ENCODE results near the gene SPTB. TPM values are rescaled to one million over a fixed set of nuclear protein-coding genes. Genes with fewer than 3 reads are reported as not detected.

SPTB gene
- total RNA-seq, 2 donors from 2014 or later, result 0.15 to 0.29 TPM

DNA sequence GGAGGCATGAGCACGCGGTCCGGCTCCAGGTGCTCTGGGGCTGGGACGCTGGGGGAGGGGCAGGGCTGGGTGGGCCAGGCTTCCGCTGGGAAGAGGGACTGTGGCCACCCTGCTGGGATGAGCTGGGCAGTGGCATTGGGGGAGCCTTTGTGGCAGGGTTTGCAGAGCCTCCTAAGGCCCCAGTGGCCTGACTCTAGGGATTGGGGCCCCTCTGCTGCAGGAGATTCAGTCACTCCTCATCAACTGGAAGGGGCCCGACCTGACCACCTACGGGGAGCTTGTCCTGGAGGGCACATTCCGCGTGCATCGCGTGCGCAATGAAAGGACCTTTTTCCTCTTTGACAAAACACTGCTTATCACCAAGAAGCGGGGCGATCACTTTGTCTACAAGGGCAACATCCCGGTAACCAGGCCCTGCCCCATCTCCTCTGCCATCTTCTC lies 148.5 kb downstream of the SPTB start:
- Mint-ChIP-seq H3K27me3 (no peaks in the 10 kb centered on the region), H3K9me3 (no peaks in the 10 kb centered on the region), H3K4me1 (peaks cover 44% of the 10 kb centered on the region), H3K4me3 (no peak overlapping the region), H3K36me3 (ENCODE audit: low read depth) (peaks cover 39% of the 10 kb centered on the region), H3K27ac (peak overlapping the region; percentile 53)
- ATAC-seq (replicated peaks), result no peak

DNA sequence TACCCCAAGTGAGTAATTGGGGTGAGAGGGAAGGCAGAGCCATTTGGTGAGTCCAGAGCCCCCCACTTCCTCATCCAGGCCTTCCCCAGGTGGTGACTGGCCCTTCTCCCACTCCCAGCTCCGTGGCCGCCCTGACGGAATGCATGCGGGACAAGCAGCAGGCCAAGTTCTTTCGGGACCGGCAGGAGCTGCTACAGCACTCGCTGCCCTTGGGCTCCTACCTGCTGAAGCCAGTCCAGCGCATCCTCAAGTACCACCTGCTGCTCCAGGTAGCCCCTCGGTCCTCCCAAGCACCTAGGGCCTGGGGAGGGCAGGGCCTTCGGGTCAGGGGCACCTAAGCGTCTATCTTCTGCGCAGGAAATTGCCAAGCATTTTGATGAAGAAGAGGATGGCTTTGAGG lies 149.0 kb downstream of the SPTB start:
- Mint-ChIP-seq H3K4me3 (no peak overlapping the region), H3K9me3 (no peaks in the 10 kb centered on the region), H3K27ac (peak overlapping the region; percentile 82), H3K36me3 (ENCODE audit: low read depth) (peaks cover 39% of the 10 kb centered on the region), H3K27me3 (no peaks in the 10 kb centered on the region), H3K4me1 (peaks cover 48% of the 10 kb centered on the region)
- no peak for ATAC-seq (replicated peaks)

DNA sequence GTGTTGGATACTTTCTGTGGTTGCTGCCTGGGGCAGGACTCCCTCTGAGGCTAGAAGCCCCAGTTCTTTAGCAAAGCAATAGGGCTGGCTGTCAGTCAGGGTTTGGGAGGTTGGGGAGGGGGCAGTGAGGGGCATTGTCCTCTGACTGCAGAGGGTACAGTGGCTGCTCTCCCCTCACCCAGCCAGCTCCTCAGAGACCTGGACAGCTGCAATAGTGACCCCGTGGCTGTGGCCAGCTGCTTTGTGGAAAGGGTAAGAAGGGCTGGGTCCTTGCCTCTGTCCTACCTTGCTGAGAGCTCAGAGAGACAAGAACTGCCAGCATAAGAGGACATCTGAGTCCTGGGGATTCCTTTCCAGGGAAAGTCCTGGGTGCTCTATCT lies 149.7 kb downstream of the SPTB start:
- H3K27me3 Mint-ChIP-seq, result no peaks in the 10 kb centered on the region
- no peak for ATAC-seq (replicated peaks)
- no peaks in the 10 kb centered on the region for H3K9me3 Mint-ChIP-seq
- H3K36me3 Mint-ChIP-seq (ENCODE audit: low read depth), result peaks cover 33% of the 10 kb centered on the region
- peaks cover 44% of the 10 kb centered on the region for H3K4me1 Mint-ChIP-seq
- H3K27ac Mint-ChIP-seq, result peak overlapping the region; percentile 82
- peak overlapping the region; percentile 11 for H3K4me3 Mint-ChIP-seq

DNA sequence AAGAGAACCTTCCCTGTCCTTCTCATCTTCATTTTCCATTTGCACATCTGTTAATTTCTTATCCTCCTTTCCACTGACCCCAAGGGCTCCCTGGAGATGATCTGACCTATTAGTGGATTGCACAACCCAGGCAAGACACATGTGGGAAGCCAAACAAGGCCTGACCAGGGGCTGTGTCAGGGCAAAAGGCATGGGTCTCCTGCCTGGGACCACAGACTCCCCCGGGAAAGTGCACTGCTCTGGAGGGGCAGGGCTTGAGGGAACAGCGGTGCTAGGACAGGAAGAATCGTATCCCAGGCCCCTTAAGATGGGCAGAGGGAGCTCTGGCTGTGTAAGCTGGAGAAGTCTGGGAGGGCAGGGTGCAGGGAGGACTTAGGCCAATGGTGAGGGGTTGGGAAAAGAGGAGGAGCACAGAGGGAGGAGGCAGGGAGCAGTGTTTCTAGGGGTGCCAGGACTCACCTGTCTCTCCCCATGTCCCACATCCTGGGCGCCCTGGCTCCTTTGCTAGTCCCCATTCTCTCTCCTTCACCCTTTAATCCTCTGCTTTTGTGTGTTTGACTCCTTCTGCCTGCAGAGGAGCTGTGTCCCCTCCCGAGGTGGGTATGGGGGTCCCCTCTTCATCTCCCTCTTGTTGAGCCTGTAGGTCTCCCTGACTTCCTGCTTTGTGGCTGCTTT lies 150.2 kb downstream of the SPTB start:
- no peak for ATAC-seq (replicated peaks)
- no peaks in the 10 kb centered on the region for H3K9me3 Mint-ChIP-seq
- H3K4me3 Mint-ChIP-seq, result peak overlapping the region; percentile 11
- H3K4me1 Mint-ChIP-seq, result peaks cover 47% of the 10 kb centered on the region
- H3K36me3 Mint-ChIP-seq (ENCODE audit: low read depth), result peaks cover 33% of the 10 kb centered on the region
- no peaks in the 10 kb centered on the region for H3K27me3 Mint-ChIP-seq
- peak overlapping the region; percentile 82 for H3K27ac Mint-ChIP-seq

DNA sequence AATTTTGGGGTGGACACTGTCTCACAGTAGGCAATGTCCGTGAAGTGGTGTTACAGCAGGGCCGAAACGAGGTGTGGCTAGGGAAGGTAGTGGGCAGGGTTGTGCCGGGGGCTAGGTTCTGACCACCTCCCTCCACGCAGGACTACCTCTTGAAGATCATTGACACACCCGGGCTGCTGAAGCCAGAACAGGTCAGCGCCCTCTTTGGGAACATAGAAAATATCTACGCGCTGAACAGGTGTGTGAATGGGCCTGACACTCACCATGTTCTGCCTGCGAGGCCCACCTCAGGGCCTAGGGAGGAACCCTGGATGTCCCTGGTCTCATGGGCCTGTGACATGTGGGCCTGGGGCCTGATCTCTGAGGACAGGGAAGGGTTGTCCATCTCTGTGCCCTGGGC lies 150.9 kb downstream of the SPTB start:
- no peak for ATAC-seq (replicated peaks)
- Mint-ChIP-seq H3K4me1 (peaks cover 48% of the 10 kb centered on the region), H3K27me3 (no peaks in the 10 kb centered on the region), H3K4me3 (no peak overlapping the region), H3K36me3 (ENCODE audit: low read depth) (peaks cover 33% of the 10 kb centered on the region), H3K9me3 (no peaks in the 10 kb centered on the region), H3K27ac (no peak overlapping the region)

DNA sequence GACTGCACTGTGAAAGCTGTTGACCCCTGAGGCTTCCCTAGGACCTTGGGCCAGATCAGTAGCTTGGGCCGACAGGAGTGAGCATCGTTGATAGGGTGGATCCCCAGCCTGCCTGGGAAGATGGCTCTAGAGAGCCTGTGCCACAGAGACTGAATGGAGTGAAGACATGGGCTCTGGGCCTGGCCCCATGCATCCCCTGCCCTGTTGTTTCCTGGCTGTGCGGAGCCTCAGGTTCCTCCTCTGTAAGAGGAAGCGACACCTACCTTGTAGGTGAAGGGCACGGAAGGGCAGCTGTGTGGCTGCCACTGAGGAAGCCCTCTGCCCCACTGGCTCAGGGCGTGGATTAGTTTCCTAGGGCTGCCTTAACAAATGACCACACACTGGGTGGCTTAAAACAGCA lies 151.6 kb downstream of the SPTB start:
- no peaks in the 10 kb centered on the region for H3K9me3 Mint-ChIP-seq
- peak overlapping the region; percentile 30 for H3K27ac Mint-ChIP-seq
- H3K4me3 Mint-ChIP-seq, result no peak overlapping the region
- no peaks in the 10 kb centered on the region for H3K27me3 Mint-ChIP-seq
- no peak for ATAC-seq (replicated peaks)
- peaks cover 49% of the 10 kb centered on the region for H3K4me1 Mint-ChIP-seq
- peaks cover 27% of the 10 kb centered on the region for H3K36me3 Mint-ChIP-seq (ENCODE audit: low read depth)

DNA sequence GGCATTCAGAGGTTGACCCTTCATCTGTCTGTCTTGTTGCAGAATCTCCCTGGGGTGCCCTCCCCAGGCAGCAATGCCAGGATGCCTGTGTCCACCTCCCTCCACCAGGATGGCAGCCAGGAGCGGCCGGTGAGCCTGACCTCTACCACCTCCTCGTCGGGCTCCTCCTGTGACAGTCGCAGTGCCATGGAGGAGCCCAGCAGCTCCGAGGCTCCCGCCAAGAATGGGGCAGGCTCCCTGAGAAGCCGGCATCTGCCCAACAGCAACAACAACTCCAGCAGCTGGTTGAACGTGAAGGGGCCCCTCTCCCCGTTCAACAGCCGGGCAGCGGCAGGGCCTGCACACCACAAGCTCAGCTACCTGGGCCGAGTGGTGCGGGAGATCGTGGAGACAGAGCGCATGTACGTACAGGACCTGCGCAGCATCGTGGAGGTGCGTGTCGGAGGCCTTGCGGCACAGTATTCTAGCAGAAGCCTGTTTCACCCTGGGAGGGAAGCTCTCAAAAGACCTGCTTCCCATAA lies 152.1 kb downstream of the SPTB start:
- H3K4me3 Mint-ChIP-seq, result no peak overlapping the region
- ATAC-seq (replicated peaks), result no peak
- H3K36me3 Mint-ChIP-seq (ENCODE audit: low read depth), result peaks cover 22% of the 10 kb centered on the region
- no peaks in the 10 kb centered on the region for H3K9me3 Mint-ChIP-seq
- no peaks in the 10 kb centered on the region for H3K27me3 Mint-ChIP-seq
- peak overlapping the region; percentile 30 for H3K27ac Mint-ChIP-seq
- H3K4me1 Mint-ChIP-seq, result peaks cover 49% of the 10 kb centered on the region

DNA sequence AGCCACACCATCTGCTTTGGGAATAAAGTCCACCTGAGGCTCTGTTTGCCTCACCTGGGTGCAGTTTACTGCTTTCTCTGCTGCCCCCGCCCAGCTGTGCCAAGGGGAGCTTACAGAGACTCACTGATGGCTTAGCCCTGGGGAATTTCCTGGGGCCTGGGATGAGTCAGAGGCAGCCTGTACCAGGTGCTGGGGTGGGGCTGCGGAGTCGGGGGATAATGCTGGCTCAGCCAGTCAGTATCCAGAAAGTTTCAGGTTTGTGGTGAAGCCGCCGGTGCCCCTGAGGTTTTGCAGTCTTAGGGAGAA lies 153.2 kb downstream of the SPTB start:
- Mint-ChIP-seq H3K4me1 (peaks cover 47% of the 10 kb centered on the region), H3K27me3 (no peaks in the 10 kb centered on the region), H3K36me3 (ENCODE audit: low read depth) (peaks cover 17% of the 10 kb centered on the region), H3K9me3 (no peaks in the 10 kb centered on the region), H3K27ac (no peak overlapping the region), H3K4me3 (peak overlapping the region; percentile 48)
- peak; percentile 86 for ATAC-seq (replicated peaks)

DNA sequence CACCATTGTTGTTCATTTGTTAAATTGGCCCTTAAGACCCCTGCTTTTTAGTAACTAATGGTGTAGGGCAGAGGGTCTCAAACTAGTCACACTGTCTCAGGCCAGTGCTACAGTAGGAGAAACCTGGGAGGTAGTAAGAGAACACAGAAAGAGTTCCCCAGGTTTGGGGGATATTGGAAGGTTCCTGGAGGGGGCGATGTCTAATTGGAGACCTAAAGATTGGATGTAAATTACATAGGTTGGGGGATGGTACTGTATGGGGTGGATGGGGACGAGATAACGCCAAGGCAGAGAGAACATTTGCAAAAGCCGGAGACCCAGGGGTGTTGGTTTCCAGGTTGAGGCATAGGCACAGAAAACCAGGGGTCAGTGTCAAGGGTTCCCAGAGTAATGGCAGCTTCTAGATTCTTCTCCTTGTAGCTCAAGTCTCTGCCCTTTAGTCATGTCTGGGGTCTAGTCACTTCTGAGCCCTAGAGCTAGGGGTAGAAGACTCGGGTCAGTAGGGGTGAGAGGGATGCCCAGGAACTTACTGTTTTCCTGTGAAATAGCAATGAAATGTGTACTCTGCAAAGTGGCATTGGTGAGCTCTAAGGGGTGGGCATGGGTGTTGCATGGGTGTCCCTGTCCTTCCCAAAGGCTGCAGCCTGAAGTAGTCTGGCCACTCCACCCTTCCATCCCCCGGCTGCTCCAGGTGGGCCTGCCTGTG lies 153.7 kb downstream of the SPTB start:
- no peak for ATAC-seq (replicated peaks)
- H3K27me3 Mint-ChIP-seq, result no peaks in the 10 kb centered on the region
- peaks cover 12% of the 10 kb centered on the region for H3K36me3 Mint-ChIP-seq (ENCODE audit: low read depth)
- H3K9me3 Mint-ChIP-seq, result no peaks in the 10 kb centered on the region
- peak overlapping the region; percentile 47 for H3K27ac Mint-ChIP-seq
- H3K4me3 Mint-ChIP-seq, result peak overlapping the region; percentile 48
- peaks cover 46% of the 10 kb centered on the region for H3K4me1 Mint-ChIP-seq

DNA sequence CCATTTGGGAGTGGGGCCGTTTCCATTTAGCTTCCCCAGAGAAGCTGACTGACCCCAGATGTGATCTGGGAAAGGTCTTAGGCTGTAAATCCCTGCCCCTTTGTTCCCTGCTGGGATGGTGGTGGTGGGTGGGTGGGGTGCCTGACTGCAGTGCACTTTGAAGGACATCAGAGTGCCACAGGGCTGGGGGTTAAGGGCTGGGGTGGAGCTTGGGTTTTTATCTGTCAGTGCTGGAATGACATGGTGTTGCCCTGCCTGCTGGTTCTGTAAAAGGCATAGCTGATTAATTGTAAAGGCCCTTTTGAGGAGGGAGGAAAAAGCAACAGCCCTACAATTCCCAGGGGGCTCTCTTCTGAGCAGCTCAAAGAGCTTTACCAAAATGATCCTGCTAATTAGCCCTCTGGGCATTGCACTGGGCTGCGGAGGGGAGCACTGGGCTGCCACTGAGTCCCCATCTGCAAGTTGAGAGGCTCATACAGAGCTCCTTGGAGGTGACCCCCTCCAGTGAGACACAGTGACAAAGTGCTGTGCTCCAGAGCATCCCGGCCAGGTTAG lies 154.4 kb downstream of the SPTB start:
- Mint-ChIP-seq H3K36me3 (ENCODE audit: low read depth) (peaks cover 5% of the 10 kb centered on the region), H3K27me3 (no peaks in the 10 kb centered on the region), H3K9me3 (no peaks in the 10 kb centered on the region), H3K27ac (peak overlapping the region; percentile 47), H3K4me3 (peak overlapping the region; percentile 48), H3K4me1 (peaks cover 51% of the 10 kb centered on the region)
- ATAC-seq (replicated peaks), result no peak

DNA sequence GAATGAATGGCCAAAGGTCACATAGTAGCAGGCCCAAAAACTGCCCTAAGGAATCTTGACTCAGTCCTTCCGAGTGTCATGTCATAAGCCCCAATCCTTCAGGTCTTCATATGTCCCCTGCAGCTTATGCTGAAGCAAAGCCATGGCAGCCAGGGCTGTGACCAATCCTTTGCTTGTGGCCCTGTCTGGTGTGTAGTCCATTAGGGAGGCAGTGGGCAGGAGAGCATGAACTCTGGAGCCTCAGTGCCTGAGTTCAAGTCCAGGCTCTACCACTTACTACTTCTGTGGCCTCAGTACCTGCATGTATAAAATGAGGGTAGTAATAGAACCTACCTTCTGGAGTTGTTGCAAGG lies 155.2 kb downstream of the SPTB start:
- Mint-ChIP-seq H3K27ac (peak overlapping the region; percentile 25), H3K9me3 (no peaks in the 10 kb centered on the region), H3K36me3 (ENCODE audit: low read depth) (no peaks in the 10 kb centered on the region), H3K4me1 (peaks cover 49% of the 10 kb centered on the region), H3K27me3 (no peaks in the 10 kb centered on the region), H3K4me3 (peak overlapping the region; percentile 36)
- ATAC-seq (replicated peaks), result no peak

DNA sequence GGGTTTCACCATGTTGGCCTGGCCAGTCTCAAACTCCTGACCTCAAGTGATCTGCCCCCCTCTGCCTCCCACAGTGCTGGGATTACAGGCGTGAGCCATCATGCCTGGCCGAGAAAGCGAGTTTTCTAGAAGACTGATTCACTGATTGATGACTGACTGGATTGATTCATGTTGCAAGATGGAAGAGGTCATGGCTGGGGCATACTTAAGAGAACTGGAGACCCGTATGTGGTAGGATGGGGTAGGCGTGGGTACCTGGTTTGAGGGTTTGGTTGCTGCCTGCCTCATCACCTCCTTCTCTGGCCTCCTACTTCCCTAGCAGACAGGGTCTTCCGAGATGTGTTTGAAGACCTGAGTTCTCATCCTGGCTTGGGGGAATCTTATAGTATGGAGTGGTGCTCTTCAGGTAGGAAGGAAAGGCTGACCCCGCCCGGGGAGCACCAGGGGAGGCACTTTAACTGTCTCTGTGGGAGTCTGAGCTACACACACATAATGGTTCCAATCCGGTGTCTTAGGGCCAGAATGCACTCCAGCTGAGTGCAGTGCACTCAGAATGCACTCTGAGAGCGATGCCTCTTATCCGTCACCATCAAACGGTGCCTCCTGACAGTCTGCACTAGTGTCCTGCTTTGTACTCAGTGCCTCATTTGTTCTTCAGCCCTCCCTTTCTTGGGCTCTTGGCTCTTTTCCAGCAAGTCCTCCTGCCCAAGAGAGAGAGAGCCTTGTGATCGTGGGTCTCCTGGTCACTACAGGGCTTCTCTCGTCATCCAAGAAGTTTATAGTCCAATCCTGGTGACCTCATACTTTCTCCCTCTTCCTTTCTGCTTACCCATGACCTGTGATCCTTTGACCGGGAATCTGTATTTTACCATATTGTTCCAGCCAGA lies 155.8 kb downstream of the SPTB start:
- Mint-ChIP-seq H3K4me1 (peaks cover 46% of the 10 kb centered on the region), H3K27me3 (no peaks in the 10 kb centered on the region), H3K36me3 (ENCODE audit: low read depth) (no peaks in the 10 kb centered on the region), H3K27ac (peak overlapping the region; percentile 25), H3K9me3 (no peaks in the 10 kb centered on the region), H3K4me3 (peak overlapping the region; percentile 36)
- ATAC-seq (replicated peaks), result peak; percentile 72

DNA sequence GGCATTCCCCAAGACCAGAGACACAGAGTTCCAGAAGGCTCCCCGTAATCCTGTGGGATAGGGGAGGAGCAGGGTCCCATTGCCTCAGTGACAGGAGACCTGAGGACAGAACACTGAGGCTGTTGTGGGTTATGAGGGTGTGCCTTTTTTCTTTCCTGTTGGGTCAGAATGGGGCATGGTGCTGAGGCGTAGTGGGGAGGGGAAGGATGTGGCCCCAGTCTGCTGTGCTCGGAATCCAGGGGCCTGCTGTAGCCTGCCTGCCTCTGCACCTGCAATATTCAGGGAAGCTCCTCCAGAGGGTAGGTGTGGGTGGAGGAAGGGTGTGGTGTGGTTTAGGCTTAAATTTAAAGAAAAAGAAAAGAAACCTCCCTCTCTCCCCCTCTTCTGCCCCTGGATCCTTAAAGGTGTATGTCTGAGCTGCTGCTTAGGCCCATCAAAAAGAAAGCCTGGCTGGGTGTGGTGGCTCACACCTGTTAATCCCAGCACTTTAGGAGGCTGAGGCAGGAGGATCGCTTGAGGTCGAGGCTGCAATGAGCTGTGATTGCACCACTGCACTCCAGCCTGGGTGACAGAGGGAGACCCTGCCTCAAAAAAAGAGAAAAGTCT lies 156.8 kb downstream of the SPTB start:
- H3K36me3 Mint-ChIP-seq (ENCODE audit: low read depth), result no peaks in the 10 kb centered on the region
- peak overlapping the region; percentile 60 for H3K4me3 Mint-ChIP-seq
- H3K9me3 Mint-ChIP-seq, result no peaks in the 10 kb centered on the region
- peak overlapping the region; percentile 85 for H3K27ac Mint-ChIP-seq
- H3K4me1 Mint-ChIP-seq, result peaks cover 56% of the 10 kb centered on the region
- H3K27me3 Mint-ChIP-seq, result no peaks in the 10 kb centered on the region
- ATAC-seq (replicated peaks), result no peak

DNA sequence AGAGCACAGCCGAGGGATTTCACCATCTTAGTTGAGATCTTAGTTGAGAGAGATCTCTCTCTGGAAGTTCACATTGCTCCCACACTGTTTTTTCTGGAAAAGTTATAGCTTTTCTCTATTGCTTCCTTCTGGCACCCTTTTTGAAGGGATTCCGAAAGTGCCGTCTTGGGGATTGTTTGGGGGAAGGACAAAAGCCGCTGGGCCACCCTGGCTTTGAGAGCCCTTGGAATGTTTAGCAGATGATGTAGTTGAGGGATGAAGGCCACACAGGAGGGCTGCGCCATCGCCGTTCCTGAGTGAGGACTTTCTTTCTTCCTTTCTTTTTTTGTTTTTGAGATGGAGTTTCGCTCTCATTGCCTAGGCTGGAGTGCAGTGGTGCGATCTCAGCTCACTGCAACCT lies 157.8 kb downstream of the SPTB start:
- Mint-ChIP-seq H3K27me3 (no peaks in the 10 kb centered on the region), H3K4me3 (peak overlapping the region; percentile 60), H3K27ac (peak overlapping the region; percentile 85), H3K9me3 (no peaks in the 10 kb centered on the region), H3K4me1 (peaks cover 66% of the 10 kb centered on the region), H3K36me3 (ENCODE audit: low read depth) (no peaks in the 10 kb centered on the region)
- no peak for ATAC-seq (replicated peaks)

Data from activated T-helper 17 cell treated with anti-CD3 and anti-CD28 coated beads, Interleukin-2, amount 50 U/mL, for 72 hours (primary cell).